Kidney (tissue), 14 donors: ENCODE data around the gene ASB3. TPM values are rescaled to one million over a fixed set of nuclear protein-coding genes. Genes with fewer than 3 reads are reported as not detected.
"Not testable (repeated sequence)": the region's sequence is repeated elsewhere in the genome, so short reads cannot be mapped to it uniquely, and the experiment has no call there.

Experiments used
- DNase-seq, 5 donors: peaks; one replicate each; pipeline ENCODE4 v3.0.0-alpha.2; 2013 to 2020
- FAIRE-seq: peaks from 2 replicates; lab custom pipeline; 2012; peaks lifted over from hg19 to GRCh38; lab: Jason Lieb, UNC
- H3K27ac ChIP-seq, 2 donors: one replicate each; pipeline ENCODE4 v1.7.0; 2013; ENCODE audit warnings: low read depth in 2 of 2, low read length in 2 of 2, inconsistent platforms in 1 of 2
- H3K27me3 ChIP-seq: one replicate; pipeline ENCODE4 v1.7.1; 2013; ENCODE audit warnings: low read length, inconsistent platforms; ENCODE audit not compliant: control insufficient read depth, insufficient read depth
- H3K36me3 ChIP-seq, 3 donors: one replicate each; pipeline versions ENCODE4 v1.7.0 to v1.7.1; 2013; ENCODE audit warnings: low read length in 3 of 3, control low read depth in 1 of 3, inconsistent platforms in 1 of 3; ENCODE audit not compliant: insufficient read depth in 3 of 3, control insufficient read depth in 2 of 3
- H3K4me1 ChIP-seq, 3 donors: one replicate each; pipeline versions ENCODE4 v1.7.0 to v1.7.1; 2013; ENCODE audit warnings: low read length in 3 of 3, inconsistent platforms in 1 of 3, low read depth in 1 of 3; ENCODE audit not compliant: control insufficient read depth in 2 of 3, insufficient read depth in 2 of 3
- H3K4me3 ChIP-seq, 3 donors: one replicate each; pipeline versions ENCODE4 v1.7.0 to v1.8.1; 2013; ENCODE audit warnings: low read length in 3 of 3, control low read depth in 1 of 3, inconsistent platforms in 1 of 3
- H3K9ac ChIP-seq, 3 donors: one replicate each; pipeline versions ENCODE4 v1.7.0 to v1.7.1; 2013; ENCODE audit warnings: low read length in 3 of 3, control low read depth in 1 of 3, inconsistent platforms in 1 of 3
- H3K9me3 ChIP-seq, 3 donors: one replicate each; pipeline versions ENCODE4 v1.7.0 to v1.7.1; 2013; ENCODE audit warnings: low read length in 3 of 3, control low read depth in 1 of 3, inconsistent platforms in 1 of 3; ENCODE audit not compliant: control insufficient read depth in 2 of 3, insufficient read depth in 1 of 3
- CTCF ChIP-seq: IDR thresholded peaks from 3 replicates; pipeline ENCODE4 v1.5.1; 2012; ENCODE audit warnings: mild to moderate bottlenecking, moderate library complexity, borderline replicate concordance; ENCODE audit not compliant: insufficient read depth; ENCODE audit errors: extremely low read depth
- intact Hi-C: fragments of 100-400 bp; cut with DNase I; formaldehyde crosslinking; loops from one replicate; pipeline ENCODE4 v1.11.1; 2022
- polyA plus RNA-seq: library from polyadenylated mRNA; stranded (reverse); fragments of 350-450 nt; fragmentation: Illumina TruSeq; extraction: RNeasy Lipid Tissue Mini Kit (QIAGEN cat#74804); gene quantifications from one replicate; pipeline ENCODE4 v1.2.3, GENCODE V29; 2014; ENCODE audit warnings: low read depth, low replicate concordance; ENCODE audit not compliant: insufficient read depth
- total RNA-seq: library from RNA; stranded (reverse); fragmentation: NEBNext Ultra II Directional; extraction: Animal tissue kit (Norgen Biotek cat#: 25700); gene quantifications from one replicate; pipeline ENCODE4 v1.2.1, GENCODE V29; 2021
- donor health status: control.
- donor health status: control.
- donor health status: control.
- donor health status: control.
- donor health status: control.
- donor health status: DM: yes; HTN: yes; CAD: no.
- donor health status: Normal renal cell carcinoma (clear cell type).

ASB3 gene
- total and polyA plus RNA-seq, 2 donors from 2014 or later, result 8.0 to 20.1 TPM

GRCh38 chr2:53725662-53726061 lies 61.1 kb downstream of the ASB3 start:
- Histone ChIP-seq H3K9ac (no peak overlapping the region), H3K27ac (no peak overlapping the region), H3K4me3 (no peak overlapping the region), H3K4me1 (peaks cover 0 to 2% (median 0%) of the 10 kb centered on the region in 3 donors), H3K27me3 (no peaks in the 10 kb centered on the region), H3K36me3 (peaks cover 0 to 2% (median 0%) of the 10 kb centered on the region in 3 donors), H3K9me3 (no peaks in the 10 kb centered on the region)
- intact Hi-C loops, result no loop called here
- FAIRE-seq (no peak), DNase-seq (no peak)
- TF ChIP-seq CTCF, result no peak

- Histone ChIP-seq H3K9ac (no peak overlapping the region), H3K36me3 (no peaks in the 10 kb centered on the region), H3K27me3 (no peaks in the 10 kb centered on the region), H3K27ac (no peak overlapping the region), H3K4me3 (no peak overlapping the region), H3K4me1 (peaks cover 0 to 2% (median 0%) of the 10 kb centered on the region in 3 donors), H3K9me3 (no peaks in the 10 kb centered on the region)
- DNase-seq (no peak), FAIRE-seq (no peak)
- TF ChIP-seq CTCF, result no peak
- intact Hi-C loops, result no loop called here
These were observed 62.2 kb downstream of the ASB3 start for GRCh38 chr2:53724536-53724935.

GRCh38 chr2:53720944-53721343 lies 65.8 kb downstream of the ASB3 start:
- H3K27me3 ChIP-seq, H3K9me3 ChIP-seq, H3K27ac ChIP-seq, DNase-seq, H3K4me3 ChIP-seq, intact Hi-C loops, H3K4me1 ChIP-seq, H3K9ac ChIP-seq, H3K36me3 ChIP-seq, FAIRE-seq: not testable (repeated sequence)

GRCh38 chr2:53715568-53715967 lies 71.2 kb downstream of the ASB3 start:
- intact Hi-C loops, result no loop called here
- H3K27me3 ChIP-seq, result no peaks in the 10 kb centered on the region
- DNase-seq (peak in 2 of 5 donors; percentile 4 to 8), FAIRE-seq (peak; percentile 44)
- TF ChIP-seq CTCF, result peak; percentile 16
- H3K36me3 ChIP-seq, result peaks cover 0 to 2% (median 0%) of the 10 kb centered on the region in 3 donors
- no peak overlapping the region for H3K4me3 ChIP-seq
- H3K9ac ChIP-seq, result no peak overlapping the region
- no peak overlapping the region for H3K27ac ChIP-seq
- H3K9me3 ChIP-seq, result no peaks in the 10 kb centered on the region
- no peaks in the 10 kb centered on the region for H3K4me1 ChIP-seq
